SK-N-SH (cell line): Measurements from ENCODE around the gene MBD6. TPM values are rescaled to one million over a fixed set of nuclear protein-coding genes. Genes with fewer than 3 reads are reported as not detected.
A peak's percentile ranks its signal among the peaks of the same experiment; 100 is the strongest.

ENCODE experiments used
- CTCF ChIA-PET: fragments of 300-600, 350-600 bp; formaldehyde crosslinking; extraction: SDS; loops from one replicate; lab custom pipeline; 2021; lab: Yijun Ruan, JAX
- POLR2A ChIA-PET: fragments of 350-600 bp; sonication (Branson Sonifier 250); formaldehyde crosslinking; extraction: SDS; loops from one replicate; lab custom pipeline; 2020; ENCODE audit warnings: antibody characterized with exemption, inconsistent platforms; lab: Yijun Ruan, JAX
- DNase-seq: peaks from one replicate; pipeline ENCODE4 v3.0.0; 2012
- H2AFZ ChIP-seq: fragments of 200-600 bp; sonication (generic); 2 replicates; pipeline ENCODE4 v1.8.1; 2016; ENCODE audit warnings: antibody characterized with exemption, mild to moderate bottlenecking, low read depth
- H3F3A ChIP-seq: fragments of 200-600 bp; sonication (generic); replicated peaks from 2 replicates; pipeline ENCODE3; 2016; ENCODE audit warnings: antibody characterized with exemption, mild to moderate bottlenecking; ENCODE audit not compliant: insufficient read depth
- H3K27ac ChIP-seq, 2 experiments: fragments of 200-500 bp in 1 of 2; fragments of 200-600 bp in 1 of 2; sonication (Bioruptor generic) in 1 of 2; sonication (generic), shearing (Covaris generic) in 1 of 2; 2 replicates each; pipeline versions ENCODE4 v1.5.1 to v1.6.1; 2014 to 2016; ENCODE audit warnings: low read depth in 2 of 2, inconsistent platforms in 1 of 2, low read length in 1 of 2, mild to moderate bottlenecking in 1 of 2, mixed read lengths in 1 of 2
- H3K27me3 ChIP-seq: fragments of 200-600 bp; sonication (generic), shearing (Covaris generic); 2 replicates; pipeline ENCODE4 v1.6.1; 2016; ENCODE audit warnings: mixed run types; ENCODE audit not compliant: insufficient read depth
- H3K36me3 ChIP-seq, 2 experiments: fragments of 200-500 bp in 1 of 2; fragments of 200-600 bp in 1 of 2; sonication (Bioruptor generic) in 1 of 2; sonication (generic) in 1 of 2; replicated peaks in 1 of 2; 2 replicates each; pipeline versions ENCODE3 to v1.5.1; 2014 to 2016; ENCODE audit warnings: low read length in 1 of 2, mild to moderate bottlenecking in 1 of 2; ENCODE audit not compliant: insufficient read depth in 2 of 2, control insufficient read depth in 1 of 2
- H3K4me1 ChIP-seq, 2 experiments: fragments of 200-500 bp in 1 of 2; fragments of 200-600 bp in 1 of 2; sonication (Bioruptor generic) in 1 of 2; sonication (generic), shearing (Covaris generic) in 1 of 2; 2 replicates each; pipeline versions ENCODE4 v1.5.1 to v1.6.1; 2014 to 2016; ENCODE audit warnings: low read depth in 1 of 2, low read length in 1 of 2, mixed run types in 1 of 2; ENCODE audit not compliant: insufficient read depth in 2 of 2, control insufficient read depth in 1 of 2
- H3K4me2 ChIP-seq: fragments of 200-600 bp; sonication (generic), shearing (Covaris generic); 2 replicates; pipeline ENCODE4 v1.6.1; 2017; ENCODE audit warnings: mixed run types
- H3K4me3 ChIP-seq, 2 experiments: fragments of 200-500 bp in 1 of 2; fragments of 200-600 bp in 1 of 2; sonication (Bioruptor generic) in 1 of 2; sonication (generic), shearing (Covaris generic) in 1 of 2; 2 replicates each; pipeline versions ENCODE4 v1.5.1 to v1.8.1; 2014 to 2016; ENCODE audit warnings: low read depth in 2 of 2, inconsistent platforms in 1 of 2, low read length in 1 of 2, mild to moderate bottlenecking in 1 of 2, mixed read lengths in 1 of 2, moderate library complexity in 1 of 2
- H3K79me2 ChIP-seq: fragments of 200-600 bp; sonication (generic); 2 replicates; pipeline ENCODE4 v1.8.1; 2017; ENCODE audit warnings: mild to moderate bottlenecking; ENCODE audit not compliant: insufficient read depth
- H3K9ac ChIP-seq: fragments of 200-600 bp; sonication (generic); 2 replicates; pipeline ENCODE4 v1.6.1; 2017; ENCODE audit warnings: mixed run types
- H3K9me2 ChIP-seq: fragments of 200-600 bp; sonication (generic); 2 replicates; pipeline ENCODE4 v1.6.1; 2017; ENCODE audit warnings: mixed run types
- H3K9me3 ChIP-seq: fragments of 200-600 bp; sonication (generic); 2 replicates; pipeline ENCODE4 v1.6.1; 2017; ENCODE audit warnings: mixed run types, mild to moderate bottlenecking, moderate library complexity
- H4K20me1 ChIP-seq: fragments of 200-600 bp; sonication (generic); 2 replicates; pipeline ENCODE4 v1.6.1; 2017; ENCODE audit warnings: mild to moderate bottlenecking, mixed run types; ENCODE audit not compliant: insufficient read depth
- CHD2 ChIP-seq: fragments of 150-350 bp; IDR thresholded peaks from 2 replicates; pipeline ENCODE4 v1.6.1; 2018; ENCODE audit warnings: low read length; ENCODE audit not compliant: partially characterized antibody
- ELF1 ChIP-seq: IDR thresholded peaks from 2 replicates; pipeline ENCODE4 v1.4.0; 2012
- EZH2phosphoT487 ChIP-seq: fragments of 200-600 bp; sonication (generic); IDR thresholded peaks from 2 replicates; pipeline ENCODE4 v1.6.1; 2017; ENCODE audit warnings: low read depth, mixed run types, mild to moderate bottlenecking, antibody characterized with exemption, moderate library complexity, borderline replicate concordance
- MXI1 ChIP-seq: IDR thresholded peaks from 2 replicates; pipeline ENCODE4 v1.6.1; 2012; ENCODE audit warnings: mild to moderate bottlenecking, low read depth, low read length, improper control_type of control experiment
- NFIC ChIP-seq: IDR thresholded peaks from 2 replicates; pipeline ENCODE4 v1.4.0; 2012; ENCODE audit warnings: borderline replicate concordance
- NRF1 ChIP-seq: IDR thresholded peaks from 2 replicates; pipeline ENCODE4 v1.6.1; 2012; ENCODE audit warnings: low read depth, mild to moderate bottlenecking, low read length
- RFX5 ChIP-seq: IDR thresholded peaks from 2 replicates; pipeline ENCODE4 v1.6.1; 2012; ENCODE audit warnings: mild to moderate bottlenecking, improper control_type of control experiment, low read length
- RXRA ChIP-seq: IDR thresholded peaks from 2 replicates; pipeline ENCODE4 v1.4.0; 2012; ENCODE audit warnings: low read depth, mild to moderate bottlenecking, borderline replicate concordance
- YY1 ChIP-seq: IDR thresholded peaks from 2 replicates; pipeline ENCODE4 v1.4.0; 2012; ENCODE audit warnings: low read depth, mild to moderate bottlenecking
- WGBS: methylation state at CpG from one replicate; pipeline ENCODE4 v1.1.6; 2017; ENCODE audit warnings: low lambda C conversion rate; 5-methylcytosine and 5-hydroxymethylcytosine counted together
- polyA plus RNA-seq, 3 experiments: library from polyadenylated mRNA; depleted of rRNA; stranded (reverse); fragments of >200 nt; gene quantifications; 2 replicates each; pipeline ENCODE4 v1.2.3, GENCODE V29; 2012
- TF ChIP-seq, protein P1 (sequence below): fragments of 150-350 bp; IDR thresholded peaks from 2 replicates; pipeline ENCODE4 v1.6.1; 2016; ENCODE audit warnings: mild to moderate bottlenecking, low read depth, low read length
- TF ChIP-seq, protein P2 (sequence below): IDR thresholded peaks from 2 replicates; pipeline ENCODE4; 2012
- TF ChIP-seq, protein P3 (sequence below): IDR thresholded peaks from 2 replicates; pipeline ENCODE4 v1.4.0; 2012; ENCODE audit warnings: low read depth, borderline replicate concordance

Gene MBD6
- polyA plus RNA-seq, 1 of the 3 experiments (the other 2 are of a cell fraction), result 8.6 TPM

DNA sequence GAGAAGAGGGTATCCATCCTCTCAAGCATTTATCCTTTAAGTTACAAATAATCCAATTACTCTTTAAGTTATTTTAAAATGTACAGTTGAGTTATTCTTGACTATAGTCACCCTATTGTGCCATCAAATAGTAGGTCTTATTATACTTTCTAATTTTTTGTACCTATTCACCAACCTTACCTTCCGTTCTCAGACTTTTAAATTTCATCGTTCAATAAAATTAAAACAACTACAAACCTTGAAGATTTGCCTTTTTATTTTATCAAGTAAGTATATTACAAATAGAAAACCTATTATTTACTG is 25.3 kb downstream of the MBD6 start (continued):
- TF ChIP-seq NRF1 (no peak), CHD2 (no peak), ELF1 (no peak), RXRA (no peak), MXI1 (no peak), YY1 (no peak), RFX5 (no peak)
- TF ChIP-seq, protein P1, sequence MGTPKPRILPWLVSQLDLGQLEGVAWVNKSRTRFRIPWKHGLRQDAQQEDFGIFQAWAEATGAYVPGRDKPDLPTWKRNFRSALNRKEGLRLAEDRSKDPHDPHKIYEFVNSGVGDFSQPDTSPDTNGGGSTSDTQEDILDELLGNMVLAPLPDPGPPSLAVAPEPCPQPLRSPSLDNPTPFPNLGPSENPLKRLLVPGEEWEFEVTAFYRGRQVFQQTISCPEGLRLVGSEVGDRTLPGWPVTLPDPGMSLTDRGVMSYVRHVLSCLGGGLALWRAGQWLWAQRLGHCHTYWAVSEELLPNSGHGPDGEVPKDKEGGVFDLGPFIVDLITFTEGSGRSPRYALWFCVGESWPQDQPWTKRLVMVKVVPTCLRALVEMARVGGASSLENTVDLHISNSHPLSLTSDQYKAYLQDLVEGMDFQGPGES, result no peak

DNA sequence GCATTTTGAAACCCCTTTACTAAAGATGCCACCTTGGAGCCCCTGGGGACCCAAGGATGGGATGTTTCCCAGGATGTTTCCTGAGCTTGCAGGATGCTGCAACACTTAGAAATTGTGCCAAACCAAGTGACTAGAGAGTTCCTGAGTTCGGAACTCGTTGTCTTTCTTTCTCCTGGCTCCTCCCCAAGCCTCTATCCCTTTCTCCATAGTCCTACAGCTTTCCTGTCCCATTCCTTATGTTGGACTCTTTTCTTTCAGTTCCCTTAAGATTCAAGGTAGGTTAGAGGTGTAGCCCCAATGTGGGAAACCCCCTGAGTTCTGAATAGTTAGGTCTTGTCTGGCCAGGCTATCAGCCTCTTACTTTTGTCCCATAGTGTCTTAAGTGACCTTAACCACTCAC is 25.9 kb downstream of the MBD6 start:
- peaks cover 17% of the 10 kb centered on the region for H3F3A ChIP-seq
- H3K4me1 ChIP-seq, result peaks cover 20 to 40% of the 10 kb centered on the region in 2 experiments
- H3K27me3 ChIP-seq, result no peaks in the 10 kb centered on the region
- H3K9me3 ChIP-seq, result no peaks in the 10 kb centered on the region
- DNase-seq, result no peak
- no peak overlapping the region for H3K9ac ChIP-seq
- H3K36me3 ChIP-seq, result peaks cover 8 to 12% of the 10 kb centered on the region in 2 experiments
- ChIA-PET CTCF (no interaction called here), POLR2A (no interaction called here)
- H3K27ac ChIP-seq, result no peak overlapping the region
- H3K4me2 ChIP-seq, result no peak overlapping the region
- TF ChIP-seq EZH2phosphoT487 (no peak), YY1 (no peak), RFX5 (no peak), CHD2 (no peak)
- TF ChIP-seq, protein P2, sequence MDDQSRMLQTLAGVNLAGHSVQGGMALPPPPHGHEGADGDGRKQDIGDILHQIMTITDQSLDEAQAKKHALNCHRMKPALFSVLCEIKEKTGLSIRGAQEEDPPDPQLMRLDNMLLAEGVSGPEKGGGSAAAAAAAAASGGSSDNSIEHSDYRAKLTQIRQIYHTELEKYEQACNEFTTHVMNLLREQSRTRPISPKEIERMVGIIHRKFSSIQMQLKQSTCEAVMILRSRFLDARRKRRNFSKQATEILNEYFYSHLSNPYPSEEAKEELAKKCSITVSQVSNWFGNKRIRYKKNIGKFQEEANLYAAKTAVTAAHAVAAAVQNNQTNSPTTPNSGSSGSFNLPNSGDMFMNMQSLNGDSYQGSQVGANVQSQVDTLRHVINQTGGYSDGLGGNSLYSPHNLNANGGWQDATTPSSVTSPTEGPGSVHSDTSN, result no peak
- TF ChIP-seq, protein P3, sequence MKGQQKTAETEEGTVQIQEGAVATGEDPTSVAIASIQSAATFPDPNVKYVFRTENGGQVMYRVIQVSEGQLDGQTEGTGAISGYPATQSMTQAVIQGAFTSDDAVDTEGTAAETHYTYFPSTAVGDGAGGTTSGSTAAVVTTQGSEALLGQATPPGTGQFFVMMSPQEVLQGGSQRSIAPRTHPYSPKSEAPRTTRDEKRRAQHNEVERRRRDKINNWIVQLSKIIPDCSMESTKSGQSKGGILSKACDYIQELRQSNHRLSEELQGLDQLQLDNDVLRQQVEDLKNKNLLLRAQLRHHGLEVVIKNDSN, result no peak
- 54% methylated on average over 2 of the region's 2 CpGs for WGBS
- H3K79me2 ChIP-seq, result peaks cover 59% of the 10 kb centered on the region
- no peak overlapping the region for H2AFZ ChIP-seq
- no peaks in the 10 kb centered on the region for H3K9me2 ChIP-seq
- H4K20me1 ChIP-seq, result peaks cover 10% of the 10 kb centered on the region
- H3K4me3 ChIP-seq, result no peak overlapping the region

DNA sequence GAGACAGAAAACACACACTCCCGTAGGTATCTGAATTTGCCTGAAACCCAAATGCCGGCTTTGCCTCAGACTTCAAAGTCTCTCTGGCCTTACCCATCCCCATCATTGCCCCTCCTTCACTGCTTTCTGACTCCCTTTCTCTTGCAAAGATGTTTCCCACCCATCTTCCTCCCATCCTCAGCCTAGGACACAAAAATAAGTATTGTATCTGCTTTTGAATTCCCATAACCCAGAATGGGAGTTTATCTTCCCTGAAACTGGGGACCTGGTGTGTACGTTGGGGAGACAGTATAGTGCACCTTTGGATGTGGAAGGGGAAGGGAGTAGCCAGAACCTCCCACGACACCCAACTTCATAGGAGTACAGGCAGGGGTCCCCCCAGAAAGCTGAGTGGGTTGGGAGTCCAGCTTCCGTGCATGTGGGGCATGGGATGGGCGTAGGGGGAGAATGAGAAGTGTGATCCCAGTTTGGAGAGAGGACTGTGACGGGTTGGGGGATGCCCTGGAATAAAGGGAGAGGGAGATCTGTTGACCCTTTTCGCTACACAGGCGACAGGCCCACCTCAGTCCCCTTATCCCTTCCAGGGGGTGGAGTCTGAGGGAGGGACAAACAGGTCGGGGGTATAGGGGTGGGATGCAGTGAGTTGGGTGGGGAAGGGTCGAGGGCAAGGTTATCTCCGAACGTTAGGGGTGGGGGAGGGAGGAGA is 26.7 kb downstream of the MBD6 start:
- DNase-seq, result no peak
- CTCF ChIA-PET, result no interaction called here
- Histone ChIP-seq H3K4me1 (peaks cover 13 to 42% of the 10 kb centered on the region in 2 experiments), H3K9me2 (no peaks in the 10 kb centered on the region), H3K27me3 (no peaks in the 10 kb centered on the region), H3K4me2 (peak overlapping the region; percentile 94)
- 48% methylated on average over 13 of the region's 13 CpGs for WGBS
- TF ChIP-seq NFIC, result no peak
- TF ChIP-seq, all 33 proteins: peak for 0
- POLR2A ChIA-PET, result interaction anchor here (0.6 kb wide), 1 partner anchor 17 kb away, joined by 3 read pairs; no protein-coding TSS in a partner anchor
- H3F3A ChIP-seq, result peaks cover 12% of the 10 kb centered on the region
- peak overlapping the region in 1 of 2 experiments; percentile 8; a peak in 1 of 4 replicates for H3K27ac ChIP-seq
- peaks cover 8 to 12% of the 10 kb centered on the region in 2 experiments for H3K36me3 ChIP-seq
- H3K79me2 ChIP-seq, result peaks cover 59% of the 10 kb centered on the region
- peak overlapping the region; percentile 95; the same call in 1 of the 2 replicates for H2AFZ ChIP-seq
- H4K20me1 ChIP-seq, result peaks cover 9% of the 10 kb centered on the region; the same call in 1 of the 2 replicates
- peak overlapping the region; percentile 59 for H3K9ac ChIP-seq
- H3K4me3 ChIP-seq, result peak overlapping the region; percentile 90 to 94
- H3K9me3 ChIP-seq, result no peaks in the 10 kb centered on the region
